ENCODE results near the gene OXT. TPM values are rescaled to one million over a fixed set of nuclear protein-coding genes. Genes with fewer than 3 reads are reported as not detected.
A peak's percentile ranks its signal among the peaks of the same experiment; 100 is the strongest.

OXT gene
- total RNA-seq, 4 donors from 2014 or later, result not detected

DNA sequence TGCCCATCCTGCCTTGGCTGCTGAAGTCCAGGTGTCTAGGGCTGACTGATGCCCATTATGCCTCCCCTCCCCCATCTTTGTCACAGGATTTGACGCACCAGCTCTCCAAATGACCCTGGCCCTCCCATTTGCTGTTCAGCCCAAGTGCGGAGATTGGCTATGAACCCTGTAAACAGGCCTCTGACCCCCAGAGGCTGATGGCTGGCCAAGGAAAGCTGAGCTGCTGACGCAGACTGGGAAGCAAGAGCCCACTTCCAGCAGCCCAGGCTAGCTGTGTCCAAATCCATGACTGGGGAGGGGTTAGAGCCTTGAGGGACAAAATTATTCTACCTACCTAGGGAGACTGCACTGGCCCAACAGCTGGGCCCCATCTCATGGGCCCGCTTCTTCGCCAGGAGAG lies 28.8 kb upstream of the OXT start:
- WGBS, 2 donors, result 68 to 94% methylated on average over 5 of the region's 5 CpGs
- H3K4me3 ChIP-seq (ENCODE audit: low read depth, poor library complexity, severe bottlenecking), result no peak overlapping the region
- intact Hi-C loops (cut with DNase I; ENCODE audit: low total_unique reads), result loop anchor here (10.0 kb wide), 1 partner anchor 282 kb away; no protein-coding TSS in a partner anchor
- no peak for DNase-seq (ENCODE audit: low spot score in 2 of 2)
- no peak for TF ChIP-seq POLR2A (IDR thresholded peaks at IDR 0.05)
- TF ChIP-seq, protein P1, sequence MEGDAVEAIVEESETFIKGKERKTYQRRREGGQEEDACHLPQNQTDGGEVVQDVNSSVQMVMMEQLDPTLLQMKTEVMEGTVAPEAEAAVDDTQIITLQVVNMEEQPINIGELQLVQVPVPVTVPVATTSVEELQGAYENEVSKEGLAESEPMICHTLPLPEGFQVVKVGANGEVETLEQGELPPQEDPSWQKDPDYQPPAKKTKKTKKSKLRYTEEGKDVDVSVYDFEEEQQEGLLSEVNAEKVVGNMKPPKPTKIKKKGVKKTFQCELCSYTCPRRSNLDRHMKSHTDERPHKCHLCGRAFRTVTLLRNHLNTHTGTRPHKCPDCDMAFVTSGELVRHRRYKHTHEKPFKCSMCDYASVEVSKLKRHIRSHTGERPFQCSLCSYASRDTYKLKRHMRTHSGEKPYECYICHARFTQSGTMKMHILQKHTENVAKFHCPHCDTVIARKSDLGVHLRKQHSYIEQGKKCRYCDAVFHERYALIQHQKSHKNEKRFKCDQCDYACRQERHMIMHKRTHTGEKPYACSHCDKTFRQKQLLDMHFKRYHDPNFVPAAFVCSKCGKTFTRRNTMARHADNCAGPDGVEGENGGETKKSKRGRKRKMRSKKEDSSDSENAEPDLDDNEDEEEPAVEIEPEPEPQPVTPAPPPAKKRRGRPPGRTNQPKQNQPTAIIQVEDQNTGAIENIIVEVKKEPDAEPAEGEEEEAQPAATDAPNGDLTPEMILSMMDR (IDR thresholded peaks at IDR 0.05), result no peak

DNA sequence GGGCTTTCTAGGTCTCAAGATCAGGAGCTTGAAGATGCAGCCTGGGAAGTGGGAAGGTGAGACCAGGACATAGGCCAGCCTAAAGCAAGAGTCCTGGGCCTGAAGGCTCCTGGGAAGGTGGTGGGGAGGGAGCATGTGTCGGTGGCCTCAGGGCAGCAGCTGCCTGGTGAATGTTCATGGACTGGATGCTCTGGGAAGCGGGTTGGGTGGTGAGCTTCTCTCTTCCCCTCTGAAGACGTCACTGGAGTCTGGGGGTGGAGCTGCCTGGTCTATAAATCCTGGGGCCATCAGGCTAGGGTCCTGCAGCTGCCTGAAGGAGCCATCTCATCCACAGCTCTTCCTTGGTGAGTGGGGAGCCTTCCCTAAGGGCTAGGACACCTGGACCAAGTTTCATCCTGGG lies 28.1 kb upstream of the OXT start, which contains the start of gene GNRH2:
GNRH2 (plus strand) TSS at position 301 of the 400 bp plus-strand sequence. CDS start 793 bp downstream, outside the sequence.
- DNase-seq (ENCODE audit: low spot score in 2 of 2), result no peak
- intact Hi-C loops (cut with DNase I; ENCODE audit: low total_unique reads), result loop anchor here (10.0 kb wide), 1 partner anchor 281 kb away; no protein-coding TSS in a partner anchor
- TF ChIP-seq POLR2A (IDR thresholded peaks at IDR 0.05), result no peak
- TF ChIP-seq, protein P1 (IDR thresholded peaks at IDR 0.05), result no peak
- WGBS, 2 donors, result 74% methylated on average over 3 of the region's 3 CpGs
- H3K4me3 ChIP-seq (ENCODE audit: low read depth, poor library complexity, severe bottlenecking), result no peak within 1 kb of the TSS

DNA sequence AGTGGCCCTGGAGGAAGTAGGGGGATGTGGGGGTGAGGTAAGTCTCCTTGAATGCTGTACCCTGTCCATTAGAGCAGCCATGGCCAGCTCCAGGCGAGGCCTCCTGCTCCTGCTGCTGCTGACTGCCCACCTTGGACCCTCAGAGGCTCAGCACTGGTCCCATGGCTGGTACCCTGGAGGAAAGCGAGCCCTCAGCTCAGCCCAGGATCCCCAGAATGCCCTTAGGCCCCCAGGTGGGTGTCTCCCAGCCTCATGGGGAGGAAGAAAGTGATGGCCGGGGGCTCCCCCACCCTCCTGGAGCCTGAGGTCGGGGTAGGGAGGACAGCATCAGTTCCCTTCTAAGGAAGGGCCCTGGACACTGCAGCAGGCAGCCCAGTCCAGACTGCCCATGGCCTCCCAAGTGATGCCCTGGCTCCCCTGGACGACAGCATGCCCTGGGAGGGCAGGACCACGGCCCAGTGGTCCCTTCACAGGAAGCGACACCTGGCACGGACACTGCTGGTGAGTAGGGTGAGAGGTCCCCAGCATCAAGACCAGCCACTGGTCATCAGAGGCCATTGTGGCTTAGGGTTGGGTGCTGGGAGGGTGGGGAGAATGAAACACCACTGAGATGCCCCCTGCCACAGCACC lies 27.0 kb upstream of the OXT start:
- WGBS, 2 donors, result 93 to 95% methylated on average over 6 to 7 of the region's 8 CpGs

DNA sequence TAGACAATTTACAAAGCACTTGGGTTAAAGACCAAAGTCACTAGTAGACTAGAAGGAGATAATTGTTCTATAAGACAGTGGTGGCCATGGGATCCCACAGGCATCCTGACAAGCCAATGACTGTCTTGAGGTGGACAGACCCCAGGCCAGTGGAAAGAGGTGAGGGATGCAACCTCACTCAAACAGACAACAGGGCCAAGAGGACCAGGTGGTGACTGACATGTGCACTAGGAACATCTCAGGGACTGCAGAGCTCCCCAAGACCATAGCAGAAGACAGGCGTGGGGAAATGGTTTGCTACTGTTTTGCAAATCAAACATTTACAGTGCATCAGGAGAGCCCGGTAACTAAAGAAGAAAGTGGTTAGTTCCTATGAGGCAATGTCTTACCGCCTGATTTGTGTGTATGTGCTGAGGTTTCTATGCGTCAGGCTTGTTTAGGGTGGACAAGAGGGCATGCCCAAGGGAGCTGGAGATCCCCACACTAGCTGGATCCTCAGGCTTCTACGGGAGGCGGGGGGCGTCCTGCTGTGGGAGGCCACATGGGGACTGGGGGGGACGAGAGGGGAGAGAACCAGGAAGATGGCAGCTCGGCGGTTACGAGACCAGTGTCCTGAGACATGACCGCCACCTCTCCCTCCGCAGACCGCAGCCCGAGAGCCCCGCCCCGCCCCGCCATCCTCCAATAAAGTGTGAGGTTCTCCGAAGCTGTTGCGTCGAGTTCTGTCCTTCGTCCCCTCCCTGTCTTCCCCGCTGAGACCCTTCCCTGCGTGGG lies 26.2 kb upstream of the OXT start:
- 3 to 4% methylated on average over 15 to 22 of the region's 24 CpGs for WGBS, 2 donors

More for the DNA sequence above, 27.0 kb upstream of the OXT start:
- DNase-seq (ENCODE audit: low spot score in 2 of 2), result no peak
- intact Hi-C loops (cut with DNase I; ENCODE audit: low total_unique reads), result loop anchor here (10.0 kb wide), 1 partner anchor 280 kb away; no protein-coding TSS in a partner anchor
- H3K4me3 ChIP-seq (ENCODE audit: low read depth, poor library complexity, severe bottlenecking), result no peak overlapping the region
- no peak for TF ChIP-seq POLR2A (IDR thresholded peaks at IDR 0.05)
- TF ChIP-seq, protein P1 (IDR thresholded peaks at IDR 0.05), result no peak

DNA sequence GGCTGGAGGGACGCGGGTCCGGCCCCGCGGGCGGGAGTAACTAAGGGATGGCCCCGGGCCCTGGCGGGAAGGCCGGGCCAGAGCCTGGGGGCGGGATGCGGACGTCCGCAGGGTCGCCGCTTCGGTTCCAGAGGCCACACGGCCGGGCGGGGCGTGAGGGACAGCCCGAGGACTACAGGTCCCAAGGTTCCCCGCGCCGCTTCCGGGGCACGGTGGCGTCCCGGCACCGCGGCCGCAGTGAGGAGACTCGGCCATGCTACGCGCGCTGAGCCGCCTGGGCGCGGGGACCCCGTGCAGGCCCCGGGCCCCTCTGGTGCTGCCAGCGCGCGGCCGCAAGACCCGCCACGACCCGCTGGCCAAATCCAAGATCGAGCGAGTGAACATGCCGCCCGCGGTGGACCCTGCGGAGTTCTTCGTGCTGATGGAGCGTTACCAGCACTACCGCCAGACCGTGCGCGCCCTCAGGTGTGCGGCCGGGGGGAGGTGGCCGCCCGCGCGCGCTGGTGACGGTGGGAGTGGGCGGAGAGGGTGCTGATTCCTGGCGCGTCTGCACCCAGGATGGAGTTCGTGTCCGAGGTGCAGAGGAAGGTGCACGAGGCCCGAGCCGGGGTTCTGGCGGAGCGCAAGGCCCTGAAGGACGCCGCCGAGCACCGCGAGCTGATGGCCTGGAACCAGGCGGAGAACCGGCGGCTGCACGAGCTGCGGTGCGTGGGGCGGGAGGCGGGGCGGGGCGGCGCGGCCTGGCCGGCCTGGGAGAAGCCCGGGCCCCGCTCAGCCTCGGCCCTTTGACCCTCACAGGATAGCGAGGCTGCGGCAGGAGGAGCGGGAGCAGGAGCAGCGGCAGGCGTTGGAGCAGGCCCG lies 25.4 kb upstream of the OXT start, which contains the start of gene MRPS26:
MRPS26 (plus strand) TSS at position 237 of the 861 bp plus-strand sequence; CDS start at position 254, 17 bp downstream.
- peak within 1 kb of the TSS; percentile 62 for H3K4me3 ChIP-seq (ENCODE audit: low read depth, poor library complexity, severe bottlenecking)
- TF ChIP-seq, protein P1 (IDR thresholded peaks at IDR 0.05), result no peak
- TF ChIP-seq POLR2A (IDR thresholded peaks at IDR 0.05), result no peak
- intact Hi-C loops (cut with DNase I; ENCODE audit: low total_unique reads), result loop anchor here (10.0 kb wide), 1 partner anchor 279 kb away; no protein-coding TSS in a partner anchor
- DNase-seq (ENCODE audit: low spot score in 2 of 2), result peak; percentile 80 to 96
- WGBS, 2 donors, result 0 to 2% methylated on average over 10 to 45 of the region's 104 CpGs

More for the DNA sequence above, 26.2 kb upstream of the OXT start:
- no peak for TF ChIP-seq POLR2A (IDR thresholded peaks at IDR 0.05)
- TF ChIP-seq, protein P1 (IDR thresholded peaks at IDR 0.05), result no peak
- DNase-seq (ENCODE audit: low spot score in 2 of 2), result peak; percentile 79 to 96
- peak overlapping the region; percentile 62 for H3K4me3 ChIP-seq (ENCODE audit: low read depth, poor library complexity, severe bottlenecking)
- intact Hi-C loops (cut with DNase I; ENCODE audit: low total_unique reads), result loop anchor here (10.0 kb wide), 1 partner anchor 280 kb away; no protein-coding TSS in a partner anchor

Measured in lower leg skin (tissue), 4 donors.